OCI-LY3 (cell line): ENCODE results near the gene LRRC1.

Source experiments
- H2AFZ ChIP-seq: fragments of 200-600, 300-600 bp; shearing (Covaris generic); 2 replicates; pipeline ENCODE4 v1.6.0; 2014; ENCODE audit warnings: antibody characterized with exemption, low read depth, low read length
- H3K27ac ChIP-seq: fragments of 200-600, 300-600 bp; sonication (generic); 2 replicates; pipeline ENCODE4 v1.5.1; 2014; ENCODE audit warnings: mild to moderate bottlenecking, low read length, moderate library complexity, mixed read lengths
- H3K27me3 ChIP-seq: fragments of 200-600, 300-600 bp; sonication (generic); 2 replicates; pipeline ENCODE4 v1.6.1; 2014; ENCODE audit warnings: low read depth, low read length, mixed read lengths
- H3K36me3 ChIP-seq: fragments of 200-600, 300-600 bp; sonication (generic); replicated peaks from 2 replicates; pipeline ENCODE3; 2014; ENCODE audit warnings: low read depth, low read length, mixed read lengths
- H3K4me1 ChIP-seq: fragments of 300-600, 200-600 bp; sonication (generic); 2 replicates; pipeline ENCODE4 v1.6.1; 2014; ENCODE audit warnings: low read length, mixed read lengths
- H3K4me2 ChIP-seq: fragments of 200-600, 300-600 bp; sonication (generic); 2 replicates; pipeline ENCODE4 v1.6.1; 2014; ENCODE audit warnings: low read length, mixed read lengths
- H3K4me3 ChIP-seq: fragments of 300-600, 200-600 bp; sonication (generic); 2 replicates; pipeline ENCODE4 v1.5.1; 2014; ENCODE audit warnings: antibody characterized with exemption, mild to moderate bottlenecking, low read length, moderate library complexity
- H3K79me2 ChIP-seq: fragments of 300-600, 200-600 bp; shearing (Covaris generic); 2 replicates; pipeline ENCODE4 v1.6.1; 2014; ENCODE audit warnings: mild to moderate bottlenecking, low read length, mixed read lengths
- H3K9ac ChIP-seq: fragments of 300-600, 200-600 bp; shearing (Covaris generic); 2 replicates; pipeline ENCODE4 v1.6.0; 2014; ENCODE audit warnings: mild to moderate bottlenecking, low read length, moderate library complexity
- H3K9me3 ChIP-seq: fragments of 200-600, 300-600 bp; shearing (Covaris generic); 2 replicates; pipeline ENCODE4 v1.6.1; 2014; ENCODE audit warnings: low read length, mixed read lengths; ENCODE audit not compliant: insufficient read depth
- H4K20me1 ChIP-seq: fragments of 200-600, 300-600 bp; sonication (generic); 2 replicates; pipeline ENCODE4 v1.6.1; 2016; ENCODE audit warnings: low read length, mixed read lengths; ENCODE audit not compliant: insufficient read depth
- EZH2phosphoT487 ChIP-seq: fragments of 200-600 bp; shearing (Covaris generic); IDR thresholded peaks from 2 replicates; pipeline ENCODE4 v1.6.1; 2018; ENCODE audit warnings: antibody characterized with exemption, mixed run types, low read depth
- TF ChIP-seq, protein P1 (sequence below): fragments of 200-600, 300-600 bp; sonication (generic); IDR thresholded peaks from 2 replicates; pipeline ENCODE4 v1.5.1; 2014; ENCODE audit warnings: antibody characterized with exemption, low read length, low read depth

Gene LRRC1

GRCh38 chr6:53915026-53915691 is 120.4 kb downstream of the LRRC1 start:
- no peaks in the 10 kb centered on the region for H3K36me3 ChIP-seq
- H3K4me2 ChIP-seq, result no peak overlapping the region
- H2AFZ ChIP-seq, result no peak overlapping the region
- no peaks in the 10 kb centered on the region for H3K9me3 ChIP-seq
- peaks cover 13% of the 10 kb centered on the region for H3K4me1 ChIP-seq
- H3K4me3 ChIP-seq, result no peak overlapping the region
- TF ChIP-seq, protein P1, sequence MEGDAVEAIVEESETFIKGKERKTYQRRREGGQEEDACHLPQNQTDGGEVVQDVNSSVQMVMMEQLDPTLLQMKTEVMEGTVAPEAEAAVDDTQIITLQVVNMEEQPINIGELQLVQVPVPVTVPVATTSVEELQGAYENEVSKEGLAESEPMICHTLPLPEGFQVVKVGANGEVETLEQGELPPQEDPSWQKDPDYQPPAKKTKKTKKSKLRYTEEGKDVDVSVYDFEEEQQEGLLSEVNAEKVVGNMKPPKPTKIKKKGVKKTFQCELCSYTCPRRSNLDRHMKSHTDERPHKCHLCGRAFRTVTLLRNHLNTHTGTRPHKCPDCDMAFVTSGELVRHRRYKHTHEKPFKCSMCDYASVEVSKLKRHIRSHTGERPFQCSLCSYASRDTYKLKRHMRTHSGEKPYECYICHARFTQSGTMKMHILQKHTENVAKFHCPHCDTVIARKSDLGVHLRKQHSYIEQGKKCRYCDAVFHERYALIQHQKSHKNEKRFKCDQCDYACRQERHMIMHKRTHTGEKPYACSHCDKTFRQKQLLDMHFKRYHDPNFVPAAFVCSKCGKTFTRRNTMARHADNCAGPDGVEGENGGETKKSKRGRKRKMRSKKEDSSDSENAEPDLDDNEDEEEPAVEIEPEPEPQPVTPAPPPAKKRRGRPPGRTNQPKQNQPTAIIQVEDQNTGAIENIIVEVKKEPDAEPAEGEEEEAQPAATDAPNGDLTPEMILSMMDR, result no peak
- no peak for TF ChIP-seq EZH2phosphoT487
- no peaks in the 10 kb centered on the region for H3K79me2 ChIP-seq
- H3K27me3 ChIP-seq, result no peaks in the 10 kb centered on the region
- no peak overlapping the region for H3K27ac ChIP-seq
- H3K9ac ChIP-seq, result no peak overlapping the region
- no peaks in the 10 kb centered on the region for H4K20me1 ChIP-seq

DNA sequence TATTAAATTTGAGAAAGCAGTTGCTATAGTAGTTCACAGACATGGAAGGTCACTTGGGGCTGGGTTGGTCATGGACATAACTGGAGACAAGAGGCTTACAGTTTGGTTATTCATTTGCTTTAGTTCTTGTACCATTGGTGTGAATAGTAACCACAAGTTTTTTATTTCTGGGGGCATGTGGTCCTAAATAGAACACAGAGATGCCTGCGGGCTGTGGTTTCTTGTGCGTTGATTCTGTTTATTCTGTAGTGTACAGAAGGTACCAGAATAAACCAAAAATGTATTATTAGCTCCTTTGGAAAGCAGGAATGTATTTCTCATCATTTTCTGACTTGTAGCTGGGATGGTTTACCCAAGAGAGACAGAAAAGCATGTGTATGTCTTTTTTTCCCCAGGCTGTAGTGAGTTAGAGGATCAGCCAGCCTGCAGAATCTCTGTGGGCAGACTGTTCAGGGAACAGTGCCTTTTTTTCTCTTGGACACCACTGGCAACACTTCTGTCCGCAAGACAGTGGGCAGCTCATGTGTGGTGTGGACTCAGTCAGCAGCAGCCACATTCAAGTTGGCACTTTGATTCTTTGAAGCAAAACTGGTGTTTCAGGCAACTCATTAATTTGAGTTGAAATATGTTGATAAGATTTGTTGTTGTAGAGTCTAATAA is 122.1 kb downstream of the LRRC1 start:
- H3K9me3 ChIP-seq, result no peaks in the 10 kb centered on the region
- H3K4me1 ChIP-seq, result peaks cover 13% of the 10 kb centered on the region
- H3K27ac ChIP-seq, result no peak overlapping the region
- no peak overlapping the region for H3K4me3 ChIP-seq
- H3K9ac ChIP-seq, result no peak overlapping the region
- H2AFZ ChIP-seq, result no peak overlapping the region
- no peaks in the 10 kb centered on the region for H3K79me2 ChIP-seq
- H3K4me2 ChIP-seq, result no peak overlapping the region
- TF ChIP-seq, protein P1, result no peak
- TF ChIP-seq EZH2phosphoT487, result no peak
- H3K27me3 ChIP-seq, result no peaks in the 10 kb centered on the region
- H4K20me1 ChIP-seq, result no peaks in the 10 kb centered on the region
- H3K36me3 ChIP-seq, result no peaks in the 10 kb centered on the region

DNA sequence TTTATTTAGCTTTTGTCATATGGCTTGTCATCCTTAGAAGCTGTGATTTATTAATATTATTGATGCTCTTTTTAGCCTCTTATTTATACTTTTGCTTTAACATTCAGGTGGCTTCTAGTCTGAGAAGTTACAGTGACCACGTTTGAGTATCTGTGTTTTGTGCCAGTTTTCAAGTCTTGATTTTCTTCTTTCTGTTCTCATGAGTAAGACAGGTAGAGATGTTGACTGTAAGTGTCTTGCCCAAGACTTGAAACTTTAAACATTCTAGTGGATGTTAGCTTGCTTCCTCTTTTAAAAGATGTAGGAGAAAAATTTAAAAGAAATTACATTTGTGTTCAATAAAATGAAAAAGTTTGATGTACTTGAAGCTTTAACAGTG is 122.6 kb downstream of the LRRC1 start:
- H3K27ac ChIP-seq, result no peak overlapping the region
- no peak overlapping the region for H2AFZ ChIP-seq
- H3K9ac ChIP-seq, result no peak overlapping the region
- H4K20me1 ChIP-seq, result no peaks in the 10 kb centered on the region
- no peaks in the 10 kb centered on the region for H3K79me2 ChIP-seq
- no peaks in the 10 kb centered on the region for H3K9me3 ChIP-seq
- TF ChIP-seq, protein P1, result no peak
- TF ChIP-seq EZH2phosphoT487, result no peak
- H3K36me3 ChIP-seq, result no peaks in the 10 kb centered on the region
- H3K4me2 ChIP-seq, result no peak overlapping the region
- H3K4me1 ChIP-seq, result peaks cover 13% of the 10 kb centered on the region
- no peak overlapping the region for H3K4me3 ChIP-seq
- H3K27me3 ChIP-seq, result no peaks in the 10 kb centered on the region

DNA sequence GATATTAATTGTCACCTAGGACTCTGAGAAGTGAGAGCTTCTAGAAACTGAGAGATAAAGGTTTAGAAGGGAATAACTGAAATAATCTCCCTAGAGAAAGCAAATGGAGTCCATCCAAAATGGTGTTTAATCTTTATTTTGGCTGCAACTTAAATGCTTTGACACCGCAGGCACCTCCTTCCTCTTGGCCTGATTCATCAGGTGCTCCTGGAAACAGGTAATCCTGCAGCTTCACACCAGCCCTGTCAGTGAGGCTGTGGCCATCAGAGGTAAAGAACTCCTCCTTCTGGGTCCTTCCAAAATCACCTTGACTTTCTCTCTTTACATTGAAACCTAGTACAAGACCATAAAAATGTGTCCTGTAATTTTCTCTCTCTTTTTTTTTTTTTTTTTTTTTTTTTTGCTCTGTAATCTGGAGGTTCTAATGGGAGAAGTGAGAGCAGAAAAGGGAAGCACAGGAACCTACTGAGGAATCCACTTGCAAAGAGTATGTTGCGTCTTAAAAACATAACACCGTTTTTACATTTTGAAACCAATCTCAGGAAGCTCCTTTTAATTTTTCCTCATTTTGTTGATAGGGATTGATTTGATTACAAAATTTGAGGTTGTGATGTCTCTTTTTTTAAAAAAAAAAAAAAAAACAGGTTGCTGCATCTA is 124.2 kb downstream of the LRRC1 start:
- Histone ChIP-seq H3K27me3 (no peaks in the 10 kb centered on the region), H3K4me2 (no peak overlapping the region; the same call in 1 of the 2 replicates), H3K9ac (no peak overlapping the region), H3K9me3 (no peaks in the 10 kb centered on the region), H3K4me3 (no peak overlapping the region), H4K20me1 (no peaks in the 10 kb centered on the region), H2AFZ (no peak overlapping the region), H3K4me1 (peaks cover 13% of the 10 kb centered on the region), H3K36me3 (no peaks in the 10 kb centered on the region), H3K79me2 (no peaks in the 10 kb centered on the region), H3K27ac (no peak overlapping the region)
- TF ChIP-seq EZH2phosphoT487, result no peak
- TF ChIP-seq, protein P1, result no peak
